ENCODE data around the gene TRAPPC1. TPM values are rescaled to one million over a fixed set of nuclear protein-coding genes. Genes with fewer than 3 reads are reported as not detected.

The TRAPPC1 gene
- total RNA-seq, 1 experiment from 2014 or later: 99.7 TPM

- no peak for TF ChIP-seq SMAD4 (CRISPR knock-in tag; IDR thresholded peaks at IDR 0.05)
- no peak for TF ChIP-seq USF1 (CRISPR knock-in tag; IDR thresholded peaks at IDR 0.05)
- no peak for TF ChIP-seq CDX4 (CRISPR knock-in tag; IDR thresholded peaks at IDR 0.05; ENCODE audit: borderline replicate concordance)
- TF ChIP-seq ZNF219 (CRISPR knock-in tag; IDR thresholded peaks at IDR 0.05; ENCODE audit: borderline replicate concordance): no peak
- TF ChIP-seq TEAD1 (CRISPR knock-in tag; IDR thresholded peaks at IDR 0.05): no peak
- TF ChIP-seq ELF4 (CRISPR knock-in tag; IDR thresholded peaks at IDR 0.05; ENCODE audit: low read depth): no peak
- TF ChIP-seq OVOL2 (CRISPR knock-in tag; IDR thresholded peaks at IDR 0.05; ENCODE audit: borderline replicate concordance): no peak
Measured at GRCh38 chr17:7910281-7910680, 21.5 kb downstream of the TRAPPC1 start (continued).

- Mint-ChIP-seq H3K4me1 (no peaks in the 10 kb centered on the region), H3K27ac (no peak overlapping the region), H3K36me3 (peaks cover 2% of the 10 kb centered on the region; the same call in 1 of the 2 replicates), H3K4me3 (no peak overlapping the region), H3K27me3 (ENCODE audit: low read depth) (peaks cover 9% of the 10 kb centered on the region), H3K9me3 (no peaks in the 10 kb centered on the region)
- ChIA-PET CTCF (no interaction called here), POLR2A (no interaction called here)
- TF ChIP-seq SMAD3 (CRISPR knock-in tag; IDR thresholded peaks at IDR 0.05; ENCODE audit: borderline replicate concordance): no peak
- no peak for TF ChIP-seq FOXK1 (CRISPR knock-in tag; IDR thresholded peaks at IDR 0.05)
- TF ChIP-seq ZBTB43 (CRISPR knock-in tag; IDR thresholded peaks at IDR 0.05): no peak
- ATAC-seq (no peak), DNase-seq (ENCODE audit: low spot score) (no peak)
Measured at GRCh38 chr17:7909089-7909488, 22.7 kb downstream of the TRAPPC1 start.

- no peak for ATAC-seq
- ChIA-PET CTCF (interaction anchor here (0.8 to 1.2 kb wide), 4 partner anchors 9 to 157 kb away, joined by 3 to 6 read pairs (median 4); partner anchors contain the start of gene NAA38), POLR2A (no interaction called here)
- Mint-ChIP-seq H3K27ac (no peak overlapping the region), H3K9me3 (no peaks in the 10 kb centered on the region), H3K4me1 (0 out of 2 replicates have a peak, but pooled peaks cover 3% of the 10 kb centered on the region), H3K27me3 (ENCODE audit: low read depth) (no peaks in the 10 kb centered on the region), H3K36me3 (peaks cover 17% of the 10 kb centered on the region; the same call in 1 of the 2 replicates), H3K4me3 (no peak overlapping the region)
- no peak for DNase-seq (ENCODE audit: low spot score)
- no peak for TF ChIP-seq GABPB1 (CRISPR knock-in tag; IDR thresholded peaks at IDR 0.05)
- TF ChIP-seq IRF2 (CRISPR knock-in tag; IDR thresholded peaks at IDR 0.05; ENCODE audit: borderline replicate concordance, low read depth): no peak
- TF ChIP-seq TCF7 (CRISPR knock-in tag; IDR thresholded peaks at IDR 0.05; ENCODE audit: low read depth): no peak
- no peak for TF ChIP-seq SMAD3 (CRISPR knock-in tag; IDR thresholded peaks at IDR 0.05; ENCODE audit: borderline replicate concordance)
- TF ChIP-seq CBFB (CRISPR knock-in tag; IDR thresholded peaks at IDR 0.05; ENCODE audit: low read depth): no peak
- no peak for TF ChIP-seq GRHL2 (CRISPR knock-in tag; IDR thresholded peaks at IDR 0.05; ENCODE audit: insufficient replicate concordance, severe bottlenecking)
- no peak for TF ChIP-seq NFE2L1 (CRISPR knock-in tag; IDR thresholded peaks at IDR 0.05)
- no peak for TF ChIP-seq ZNF121 (CRISPR knock-in tag; IDR thresholded peaks at IDR 0.05)
- no peak for TF ChIP-seq ATF2 (CRISPR knock-in tag; IDR thresholded peaks at IDR 0.05; ENCODE audit: borderline replicate concordance, low read depth)
- TF ChIP-seq ZBTB43 (CRISPR knock-in tag; IDR thresholded peaks at IDR 0.05): no peak
- no peak for TF ChIP-seq ZNF425 (CRISPR knock-in tag; conservative IDR thresholded peaks at IDR 0.05)
- no peak for TF ChIP-seq HMGXB4 (CRISPR knock-in tag; IDR thresholded peaks at IDR 0.05)
- no peak for TF ChIP-seq SOX15 (CRISPR knock-in tag; IDR thresholded peaks at IDR 0.05)
Measured at GRCh38 chr17:7903154-7904103, 28.3 kb downstream of the TRAPPC1 start.
